GM12873 (cell line): ENCODE measurements around the gene ADAMTSL1.

Experiments used
- TF ChIP-seq, protein P1 (sequence below): IDR thresholded peaks from 2 replicates; pipeline ENCODE4 v1.5.1; 2012; ENCODE audit warnings: low read depth, mild to moderate bottlenecking, moderate library complexity, low read length, control low read depth; ENCODE audit not compliant: insufficient read depth; ENCODE audit errors: missing control alignments

ADAMTSL1 gene

DNA sequence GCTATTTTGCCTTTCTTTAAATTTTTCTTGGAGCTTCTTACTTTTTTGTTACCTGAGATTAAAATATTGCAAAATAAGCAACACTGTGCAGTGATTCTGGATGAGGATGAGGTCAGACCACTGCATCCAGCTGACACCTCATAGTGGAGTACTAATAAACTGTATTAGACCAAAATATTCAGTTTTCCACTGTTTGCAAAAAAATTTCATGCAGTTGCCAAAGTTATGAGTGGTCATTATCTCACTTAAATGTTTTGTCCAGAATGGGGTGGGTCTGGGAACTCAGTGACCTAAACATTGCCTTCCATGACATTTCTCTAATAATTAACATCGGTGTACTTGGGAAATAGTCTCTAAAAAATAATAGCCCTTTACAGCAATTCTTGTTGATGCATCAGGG is 143.8 kb downstream of the ADAMTSL1 start:
- TF ChIP-seq, protein P1, sequence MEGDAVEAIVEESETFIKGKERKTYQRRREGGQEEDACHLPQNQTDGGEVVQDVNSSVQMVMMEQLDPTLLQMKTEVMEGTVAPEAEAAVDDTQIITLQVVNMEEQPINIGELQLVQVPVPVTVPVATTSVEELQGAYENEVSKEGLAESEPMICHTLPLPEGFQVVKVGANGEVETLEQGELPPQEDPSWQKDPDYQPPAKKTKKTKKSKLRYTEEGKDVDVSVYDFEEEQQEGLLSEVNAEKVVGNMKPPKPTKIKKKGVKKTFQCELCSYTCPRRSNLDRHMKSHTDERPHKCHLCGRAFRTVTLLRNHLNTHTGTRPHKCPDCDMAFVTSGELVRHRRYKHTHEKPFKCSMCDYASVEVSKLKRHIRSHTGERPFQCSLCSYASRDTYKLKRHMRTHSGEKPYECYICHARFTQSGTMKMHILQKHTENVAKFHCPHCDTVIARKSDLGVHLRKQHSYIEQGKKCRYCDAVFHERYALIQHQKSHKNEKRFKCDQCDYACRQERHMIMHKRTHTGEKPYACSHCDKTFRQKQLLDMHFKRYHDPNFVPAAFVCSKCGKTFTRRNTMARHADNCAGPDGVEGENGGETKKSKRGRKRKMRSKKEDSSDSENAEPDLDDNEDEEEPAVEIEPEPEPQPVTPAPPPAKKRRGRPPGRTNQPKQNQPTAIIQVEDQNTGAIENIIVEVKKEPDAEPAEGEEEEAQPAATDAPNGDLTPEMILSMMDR, result no peak

GRCh38 chr9:18618862-18619261 is 144.9 kb downstream of the ADAMTSL1 start:
- TF ChIP-seq, protein P1, result no peak

DNA sequence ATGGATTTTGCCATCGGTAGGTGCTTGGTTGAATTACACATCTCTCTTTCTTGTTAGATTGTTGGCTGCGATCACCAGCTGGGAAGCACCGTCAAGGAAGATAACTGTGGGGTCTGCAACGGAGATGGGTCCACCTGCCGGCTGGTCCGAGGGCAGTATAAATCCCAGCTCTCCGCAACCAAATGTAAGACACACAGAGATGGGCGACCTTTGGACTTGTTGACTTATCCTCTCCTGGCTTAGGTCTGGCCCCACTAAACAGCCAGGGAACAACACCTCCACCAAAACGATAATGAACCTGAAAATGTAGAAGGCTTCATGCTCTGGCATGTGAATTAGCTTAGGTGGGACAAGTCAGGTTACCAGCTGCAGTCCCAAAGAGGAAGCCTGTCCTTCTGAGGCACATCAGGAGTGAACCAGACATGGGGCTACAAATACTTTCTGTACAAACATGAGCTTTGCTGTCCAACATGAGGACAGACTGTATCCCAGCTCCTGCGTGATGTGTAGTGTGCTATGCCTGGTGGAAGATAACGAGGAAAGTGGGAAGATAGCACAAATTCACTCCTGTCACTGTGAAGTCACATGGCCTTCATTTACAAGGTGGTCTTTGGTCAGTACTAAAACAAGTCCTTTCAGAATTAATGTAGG is 148.4 kb downstream of the ADAMTSL1 start:
- TF ChIP-seq, protein P1, result no peak

DNA sequence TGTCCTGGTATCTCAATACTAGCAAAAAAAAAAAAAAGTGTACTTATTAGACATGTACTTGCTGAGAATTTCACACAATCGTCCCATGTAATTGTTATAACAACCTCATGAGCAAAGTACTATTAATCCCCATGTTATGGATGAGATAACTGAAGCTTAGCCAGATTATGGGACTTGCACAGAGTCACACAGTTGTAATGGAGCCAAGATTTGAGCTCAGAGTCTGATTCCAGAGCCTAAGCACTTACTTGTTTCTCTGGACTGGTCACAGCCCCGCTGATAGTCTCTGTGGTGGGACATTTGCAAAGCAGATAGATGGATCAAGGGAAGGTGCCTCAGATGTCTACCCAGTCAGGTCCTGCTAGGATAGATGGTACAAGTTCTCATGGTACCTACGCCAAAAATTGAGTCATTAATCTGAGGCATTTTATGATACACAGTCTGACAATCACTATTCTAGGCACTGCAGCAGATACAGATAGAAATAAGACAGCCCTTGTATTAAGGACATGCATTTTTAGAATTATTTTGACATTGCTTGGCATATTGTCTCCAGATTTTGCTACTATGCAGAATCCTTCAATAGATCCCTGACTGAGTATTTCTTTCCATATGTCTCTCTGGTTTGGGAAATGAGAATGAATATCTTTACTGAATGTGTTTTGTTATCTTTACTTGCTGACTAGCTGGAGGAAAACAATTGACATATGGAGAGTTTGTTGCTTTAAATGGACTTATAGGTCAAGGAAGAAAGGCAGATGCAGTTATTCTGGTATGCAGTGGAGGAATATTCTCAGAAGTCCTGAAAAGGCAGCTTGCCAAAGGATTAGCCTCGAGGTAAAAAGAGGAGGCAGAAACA is 149.5 kb downstream of the ADAMTSL1 start:
- TF ChIP-seq, protein P1, result no peak

- TF ChIP-seq, protein P1, result no peak
Observed at GRCh38 chr9:18626046-18626698, 152.2 kb downstream of the ADAMTSL1 start.

- TF ChIP-seq, protein P1, result no peak
Observed at GRCh38 chr9:18629136-18629535, 155.2 kb downstream of the ADAMTSL1 start.

DNA sequence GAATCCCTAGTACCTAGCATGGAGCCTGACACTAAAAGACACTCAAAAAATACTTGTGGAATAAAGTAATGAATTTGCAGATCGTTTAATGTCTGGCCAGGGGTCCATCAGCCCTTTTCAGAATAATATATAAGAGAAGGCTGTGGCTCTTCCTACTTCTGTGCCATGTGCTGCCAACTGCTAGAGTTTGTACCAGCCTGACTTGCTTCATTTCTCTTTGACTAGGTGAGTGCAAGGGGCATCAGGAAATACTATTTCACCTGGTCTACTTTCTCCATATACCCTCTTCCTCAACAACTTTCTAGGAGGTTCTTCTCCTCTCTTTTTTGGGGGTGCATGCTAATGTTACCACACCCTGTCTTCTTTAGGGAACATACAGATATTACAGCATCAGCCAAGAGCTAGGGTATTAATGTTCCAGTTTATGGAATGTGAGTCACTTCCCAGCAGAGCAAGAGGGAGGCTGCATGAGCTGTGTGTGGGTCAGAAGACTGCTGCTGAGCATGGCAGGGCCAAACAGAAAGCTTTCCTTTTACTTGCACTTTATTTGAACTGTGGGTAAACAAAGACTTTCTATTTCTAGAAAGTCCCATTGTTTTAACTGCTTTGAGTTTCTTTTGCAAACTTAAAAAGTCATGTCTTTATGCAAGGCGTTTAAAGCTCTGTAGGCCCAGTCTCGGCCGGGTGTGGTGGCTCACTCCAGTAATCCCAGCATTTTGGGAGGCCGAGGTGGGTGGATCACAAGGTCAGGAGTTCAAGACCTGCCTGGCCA is 158.9 kb downstream of the ADAMTSL1 start:
- TF ChIP-seq, protein P1, result no peak
